Panc1 (cell line): ENCODE data around the gene ATG2B.

ENCODE experiments used
- POLR2AphosphoS5 ChIP-seq: IDR thresholded peaks from 2 replicates; pipeline ENCODE4 v1.6.1; 2012; ENCODE audit warnings: mild to moderate bottlenecking, low read depth, low read length, moderate library complexity
- SIN3A ChIP-seq: IDR thresholded peaks from 2 replicates; pipeline ENCODE4 v1.6.1; 2012; ENCODE audit warnings: low read depth, mild to moderate bottlenecking, low read length, moderate library complexity, borderline replicate concordance; ENCODE audit not compliant: insufficient read depth
- TCF7L2 ChIP-seq: IDR thresholded peaks from 2 replicates; pipeline ENCODE4 v1.6.1; 2011; ENCODE audit warnings: mild to moderate bottlenecking, low read depth, low read length, inconsistent platforms
- TF ChIP-seq, protein P1 (sequence below): fragments of 450-650 bp; IDR thresholded peaks from 2 replicates; pipeline ENCODE4 v1.5.1; 2017; ENCODE audit warnings: mild to moderate bottlenecking
- TF ChIP-seq, protein P2 (sequence below), 2 experiments: IDR thresholded peaks; 2 replicates each; pipeline ENCODE4 v1.6.1; 2011 to 2012; ENCODE audit warnings: low read depth in 2 of 2, control low read depth in 1 of 2, low read length in 1 of 2, mild to moderate bottlenecking in 1 of 2, moderate library complexity in 1 of 2; ENCODE audit not compliant: insufficient read depth in 1 of 2

DNA sequence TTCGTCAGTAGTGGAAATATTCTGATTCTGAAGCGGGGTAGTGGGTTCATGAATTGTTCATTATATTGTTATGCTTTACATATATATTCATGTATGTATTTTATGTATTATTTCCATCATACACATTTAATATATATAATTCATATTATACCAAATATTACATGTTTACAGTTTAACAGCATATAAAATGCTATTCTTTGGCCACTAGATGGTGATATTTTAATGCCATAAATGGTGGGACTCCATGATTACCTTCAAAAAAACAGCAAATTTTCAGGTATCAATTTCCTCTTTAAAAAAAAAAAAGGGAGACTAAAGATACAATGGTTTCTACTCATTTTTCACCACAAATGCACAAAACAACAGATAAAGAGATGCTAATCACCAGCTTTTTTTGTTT lies 66.1 kb downstream of the ATG2B start:
- TF ChIP-seq, protein P1, sequence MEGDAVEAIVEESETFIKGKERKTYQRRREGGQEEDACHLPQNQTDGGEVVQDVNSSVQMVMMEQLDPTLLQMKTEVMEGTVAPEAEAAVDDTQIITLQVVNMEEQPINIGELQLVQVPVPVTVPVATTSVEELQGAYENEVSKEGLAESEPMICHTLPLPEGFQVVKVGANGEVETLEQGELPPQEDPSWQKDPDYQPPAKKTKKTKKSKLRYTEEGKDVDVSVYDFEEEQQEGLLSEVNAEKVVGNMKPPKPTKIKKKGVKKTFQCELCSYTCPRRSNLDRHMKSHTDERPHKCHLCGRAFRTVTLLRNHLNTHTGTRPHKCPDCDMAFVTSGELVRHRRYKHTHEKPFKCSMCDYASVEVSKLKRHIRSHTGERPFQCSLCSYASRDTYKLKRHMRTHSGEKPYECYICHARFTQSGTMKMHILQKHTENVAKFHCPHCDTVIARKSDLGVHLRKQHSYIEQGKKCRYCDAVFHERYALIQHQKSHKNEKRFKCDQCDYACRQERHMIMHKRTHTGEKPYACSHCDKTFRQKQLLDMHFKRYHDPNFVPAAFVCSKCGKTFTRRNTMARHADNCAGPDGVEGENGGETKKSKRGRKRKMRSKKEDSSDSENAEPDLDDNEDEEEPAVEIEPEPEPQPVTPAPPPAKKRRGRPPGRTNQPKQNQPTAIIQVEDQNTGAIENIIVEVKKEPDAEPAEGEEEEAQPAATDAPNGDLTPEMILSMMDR, result peak; percentile 50; the same call in 1 of the 2 replicates
- TF ChIP-seq TCF7L2, result no peak
- TF ChIP-seq, protein P2, sequence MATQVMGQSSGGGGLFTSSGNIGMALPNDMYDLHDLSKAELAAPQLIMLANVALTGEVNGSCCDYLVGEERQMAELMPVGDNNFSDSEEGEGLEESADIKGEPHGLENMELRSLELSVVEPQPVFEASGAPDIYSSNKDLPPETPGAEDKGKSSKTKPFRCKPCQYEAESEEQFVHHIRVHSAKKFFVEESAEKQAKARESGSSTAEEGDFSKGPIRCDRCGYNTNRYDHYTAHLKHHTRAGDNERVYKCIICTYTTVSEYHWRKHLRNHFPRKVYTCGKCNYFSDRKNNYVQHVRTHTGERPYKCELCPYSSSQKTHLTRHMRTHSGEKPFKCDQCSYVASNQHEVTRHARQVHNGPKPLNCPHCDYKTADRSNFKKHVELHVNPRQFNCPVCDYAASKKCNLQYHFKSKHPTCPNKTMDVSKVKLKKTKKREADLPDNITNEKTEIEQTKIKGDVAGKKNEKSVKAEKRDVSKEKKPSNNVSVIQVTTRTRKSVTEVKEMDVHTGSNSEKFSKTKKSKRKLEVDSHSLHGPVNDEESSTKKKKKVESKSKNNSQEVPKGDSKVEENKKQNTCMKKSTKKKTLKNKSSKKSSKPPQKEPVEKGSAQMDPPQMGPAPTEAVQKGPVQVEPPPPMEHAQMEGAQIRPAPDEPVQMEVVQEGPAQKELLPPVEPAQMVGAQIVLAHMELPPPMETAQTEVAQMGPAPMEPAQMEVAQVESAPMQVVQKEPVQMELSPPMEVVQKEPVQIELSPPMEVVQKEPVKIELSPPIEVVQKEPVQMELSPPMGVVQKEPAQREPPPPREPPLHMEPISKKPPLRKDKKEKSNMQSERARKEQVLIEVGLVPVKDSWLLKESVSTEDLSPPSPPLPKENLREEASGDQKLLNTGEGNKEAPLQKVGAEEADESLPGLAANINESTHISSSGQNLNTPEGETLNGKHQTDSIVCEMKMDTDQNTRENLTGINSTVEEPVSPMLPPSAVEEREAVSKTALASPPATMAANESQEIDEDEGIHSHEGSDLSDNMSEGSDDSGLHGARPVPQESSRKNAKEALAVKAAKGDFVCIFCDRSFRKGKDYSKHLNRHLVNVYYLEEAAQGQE (IDR thresholded peaks at IDR 0.05; ENCODE audit: insufficient read depth in 1 of 2, low read depth in 2 of 2, low read length in 1 of 2), result no peak
- TF ChIP-seq POLR2AphosphoS5, result no peak
- no peak for TF ChIP-seq SIN3A
